ENCODE measurements around the gene CYP19A1.
"Not testable (repeated sequence)": the region's sequence is repeated elsewhere in the genome, so short reads cannot be mapped to it uniquely, and the experiment has no call there.

CYP19A1 gene

GRCh38 chr15:51290720-51291119 lies 47.7 kb downstream of the CYP19A1 start:
- no peak for FAIRE-seq
- DNase-seq (ENCODE audit: insufficient read length, low spot score) = no peak
- no peak for TF ChIP-seq PAX5 (IDR thresholded peaks at IDR 0.05; ENCODE audit: insufficient read depth, low read length, severe bottlenecking)
- TF ChIP-seq SPI1 (IDR thresholded peaks at IDR 0.05; ENCODE audit: low read depth, low read length) = no peak
- TF ChIP-seq POLR2AphosphoS5 (IDR thresholded peaks at IDR 0.05; ENCODE audit: low read depth, low read length) = no peak
- no peak for TF ChIP-seq POLR2A (IDR thresholded peaks at IDR 0.05; ENCODE audit: low read depth, low read length)
- no peak for TF ChIP-seq TAF1 (IDR thresholded peaks at IDR 0.05; ENCODE audit: low read depth, low read length)
- TF ChIP-seq POU2F2 (IDR thresholded peaks at IDR 0.05; ENCODE audit: low read depth, low read length) = no peak

GRCh38 chr15:51289290-51289689 lies 49.1 kb downstream of the CYP19A1 start:
- FAIRE-seq (no peak), DNase-seq (ENCODE audit: insufficient read length, low spot score) (no peak)
- no peak for TF ChIP-seq PAX5 (IDR thresholded peaks at IDR 0.05; ENCODE audit: insufficient read depth, low read length, severe bottlenecking)
- no peak for TF ChIP-seq POLR2A (IDR thresholded peaks at IDR 0.05; ENCODE audit: low read depth, low read length)
- TF ChIP-seq TAF1 (IDR thresholded peaks at IDR 0.05; ENCODE audit: low read depth, low read length) = no peak
- no peak for TF ChIP-seq POU2F2 (IDR thresholded peaks at IDR 0.05; ENCODE audit: low read depth, low read length)
- TF ChIP-seq POLR2AphosphoS5 (IDR thresholded peaks at IDR 0.05; ENCODE audit: low read depth, low read length) = no peak
- no peak for TF ChIP-seq SPI1 (IDR thresholded peaks at IDR 0.05; ENCODE audit: low read depth, low read length)

- TF ChIP-seq SPI1 (IDR thresholded peaks at IDR 0.05; ENCODE audit: low read depth, low read length) (no peak), POLR2AphosphoS5 (IDR thresholded peaks at IDR 0.05; ENCODE audit: low read depth, low read length) (no peak), PAX5 (IDR thresholded peaks at IDR 0.05; ENCODE audit: insufficient read depth, low read length, severe bottlenecking) (no peak), TAF1 (IDR thresholded peaks at IDR 0.05; ENCODE audit: low read depth, low read length) (no peak), POU2F2 (IDR thresholded peaks at IDR 0.05; ENCODE audit: low read depth, low read length) (no peak), POLR2A (IDR thresholded peaks at IDR 0.05; ENCODE audit: low read depth, low read length) (no peak)
- FAIRE-seq (no peak), DNase-seq (ENCODE audit: insufficient read length, low spot score) (no peak)
Measured at GRCh38 chr15:51288143-51289065, 50.0 kb downstream of the CYP19A1 start.

- DNase-seq (ENCODE audit: insufficient read length, low spot score) = no peak
- no peak for FAIRE-seq
- TF ChIP-seq POU2F2 (IDR thresholded peaks at IDR 0.05; ENCODE audit: low read depth, low read length) = no peak
- TF ChIP-seq POLR2AphosphoS5 (IDR thresholded peaks at IDR 0.05; ENCODE audit: low read depth, low read length) = no peak
- no peak for TF ChIP-seq SPI1 (IDR thresholded peaks at IDR 0.05; ENCODE audit: low read depth, low read length)
- TF ChIP-seq TAF1 (IDR thresholded peaks at IDR 0.05; ENCODE audit: low read depth, low read length) = no peak
- TF ChIP-seq POLR2A (IDR thresholded peaks at IDR 0.05; ENCODE audit: low read depth, low read length) = no peak
- TF ChIP-seq PAX5 (IDR thresholded peaks at IDR 0.05; ENCODE audit: insufficient read depth, low read length, severe bottlenecking) = no peak
Measured at GRCh38 chr15:51286816-51287215, 51.6 kb downstream of the CYP19A1 start.

GRCh38 chr15:51285399-51285798 lies 53.0 kb downstream of the CYP19A1 start:
- no peak for TF ChIP-seq POU2F2 (IDR thresholded peaks at IDR 0.05; ENCODE audit: low read depth, low read length)
- no peak for TF ChIP-seq PAX5 (IDR thresholded peaks at IDR 0.05; ENCODE audit: insufficient read depth, low read length, severe bottlenecking)
- no peak for TF ChIP-seq POLR2AphosphoS5 (IDR thresholded peaks at IDR 0.05; ENCODE audit: low read depth, low read length)
- no peak for TF ChIP-seq TAF1 (IDR thresholded peaks at IDR 0.05; ENCODE audit: low read depth, low read length)
- TF ChIP-seq POLR2A (IDR thresholded peaks at IDR 0.05; ENCODE audit: low read depth, low read length) = no peak
- TF ChIP-seq SPI1 (IDR thresholded peaks at IDR 0.05; ENCODE audit: low read depth, low read length) = no peak
- FAIRE-seq = no peak

GRCh38 chr15:51284871-51285270 lies 53.5 kb downstream of the CYP19A1 start:
- TF ChIP-seq POLR2A (IDR thresholded peaks at IDR 0.05; ENCODE audit: low read depth, low read length) = no peak
- no peak for FAIRE-seq
- no peak for DNase-seq (ENCODE audit: insufficient read length, low spot score)

More at GRCh38 chr15:51285399-51285798, 53.0 kb downstream of the CYP19A1 start:
- no peak for DNase-seq (ENCODE audit: insufficient read length, low spot score)

- TF ChIP-seq TAF1 (IDR thresholded peaks at IDR 0.05; ENCODE audit: low read depth, low read length) (no peak), SPI1 (IDR thresholded peaks at IDR 0.05; ENCODE audit: low read depth, low read length) (peak; percentile 89), PAX5 (IDR thresholded peaks at IDR 0.05; ENCODE audit: insufficient read depth, low read length, severe bottlenecking) (no peak), POU2F2 (IDR thresholded peaks at IDR 0.05; ENCODE audit: low read depth, low read length) (no peak), POLR2A (IDR thresholded peaks at IDR 0.05; ENCODE audit: low read depth, low read length) (no peak), POLR2AphosphoS5 (IDR thresholded peaks at IDR 0.05; ENCODE audit: low read depth, low read length) (no peak)
- DNase-seq (ENCODE audit: insufficient read length, low spot score) (no peak), FAIRE-seq (peak; percentile 71)
Measured at GRCh38 chr15:51283026-51283425, 55.4 kb downstream of the CYP19A1 start.

- FAIRE-seq = peak; percentile 81
- DNase-seq (ENCODE audit: insufficient read length, low spot score) = not testable (repeated sequence)
Measured at GRCh38 chr15:51282241-51282640, 56.2 kb downstream of the CYP19A1 start.

- FAIRE-seq = no peak
- DNase-seq (ENCODE audit: insufficient read length, low spot score) = no peak
- TF ChIP-seq SPI1 (IDR thresholded peaks at IDR 0.05; ENCODE audit: low read depth, low read length) = no peak
- TF ChIP-seq TAF1 (IDR thresholded peaks at IDR 0.05; ENCODE audit: low read depth, low read length) = no peak
- no peak for TF ChIP-seq POLR2A (IDR thresholded peaks at IDR 0.05; ENCODE audit: low read depth, low read length)
- TF ChIP-seq POLR2AphosphoS5 (IDR thresholded peaks at IDR 0.05; ENCODE audit: low read depth, low read length) = no peak
- no peak for TF ChIP-seq POU2F2 (IDR thresholded peaks at IDR 0.05; ENCODE audit: low read depth, low read length)
- TF ChIP-seq PAX5 (IDR thresholded peaks at IDR 0.05; ENCODE audit: insufficient read depth, low read length, severe bottlenecking) = no peak
Measured at GRCh38 chr15:51281368-51281967, 56.9 kb downstream of the CYP19A1 start.

- TF ChIP-seq POLR2AphosphoS5 (IDR thresholded peaks at IDR 0.05; ENCODE audit: low read depth, low read length) (no peak), POU2F2 (IDR thresholded peaks at IDR 0.05; ENCODE audit: low read depth, low read length) (no peak), PAX5 (IDR thresholded peaks at IDR 0.05; ENCODE audit: insufficient read depth, low read length, severe bottlenecking) (no peak), POLR2A (IDR thresholded peaks at IDR 0.05; ENCODE audit: low read depth, low read length) (no peak), TAF1 (IDR thresholded peaks at IDR 0.05; ENCODE audit: low read depth, low read length) (no peak), SPI1 (IDR thresholded peaks at IDR 0.05; ENCODE audit: low read depth, low read length) (no peak)
- no peak for DNase-seq (ENCODE audit: insufficient read length, low spot score)
- FAIRE-seq = no peak
Measured at GRCh38 chr15:51280838-51281237, 57.6 kb downstream of the CYP19A1 start.
